ENCODE results near the gene ADAP2.
"Not testable (repeated sequence)": the region's sequence is repeated elsewhere in the genome, so short reads cannot be mapped to it uniquely, and the experiment has no call there.

Gene ADAP2

GRCh38 chr17:30970831-30971567 lies 49.3 kb downstream of the ADAP2 start, which contains the start of gene RNF135:
RNF135 (plus strand) TSS chr17:30971039; CDS start chr17:30971074, 35 bp downstream.
- DNase-seq (ENCODE audit: low read depth), result peak; percentile 17

DNA sequence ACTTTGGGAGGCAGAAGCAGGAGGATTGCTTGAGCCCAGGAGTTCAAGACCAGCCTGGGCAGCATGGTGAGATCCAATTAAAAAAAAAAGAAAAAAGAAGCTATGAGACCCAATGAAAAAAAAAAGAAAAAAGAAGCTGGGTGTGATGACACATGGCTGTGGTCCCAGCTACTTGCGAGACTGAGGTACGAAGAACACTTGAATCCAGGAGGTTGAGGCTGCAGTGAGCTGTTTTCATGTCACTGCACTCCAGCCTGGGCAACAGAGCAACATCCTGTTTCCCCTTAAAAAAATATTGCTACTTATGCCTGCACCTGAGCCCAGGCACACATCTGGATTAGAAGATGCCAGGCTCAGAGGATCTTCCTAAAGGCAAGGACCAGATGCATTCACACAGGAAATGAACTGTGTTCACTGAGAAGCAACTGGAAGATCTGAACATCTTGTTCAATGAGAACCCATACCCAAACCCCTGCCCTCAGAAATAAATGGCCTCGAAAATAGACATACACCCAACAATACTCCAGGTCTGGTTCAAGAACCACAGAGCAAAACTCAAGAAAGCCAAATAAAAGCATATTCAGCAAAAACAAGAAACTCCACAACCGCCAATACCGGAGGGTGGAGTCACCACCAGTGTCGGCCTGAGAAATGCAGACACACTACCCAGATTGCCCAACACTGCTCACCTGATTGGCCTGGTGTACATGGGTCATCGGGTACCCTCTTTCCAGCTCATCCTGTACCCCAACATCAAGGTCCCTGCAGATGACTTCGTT lies 53.5 kb downstream of the ADAP2 start:
- DNase-seq (ENCODE audit: low read depth), result no peak

GRCh38 chr17:30979919-30980318 lies 58.2 kb downstream of the ADAP2 start:
- not testable (repeated sequence) for DNase-seq (ENCODE audit: low read depth)

GRCh38 chr17:30981531-30982519 lies 60.1 kb downstream of the ADAP2 start:
- DNase-seq (ENCODE audit: low read depth), result no peak

DNA sequence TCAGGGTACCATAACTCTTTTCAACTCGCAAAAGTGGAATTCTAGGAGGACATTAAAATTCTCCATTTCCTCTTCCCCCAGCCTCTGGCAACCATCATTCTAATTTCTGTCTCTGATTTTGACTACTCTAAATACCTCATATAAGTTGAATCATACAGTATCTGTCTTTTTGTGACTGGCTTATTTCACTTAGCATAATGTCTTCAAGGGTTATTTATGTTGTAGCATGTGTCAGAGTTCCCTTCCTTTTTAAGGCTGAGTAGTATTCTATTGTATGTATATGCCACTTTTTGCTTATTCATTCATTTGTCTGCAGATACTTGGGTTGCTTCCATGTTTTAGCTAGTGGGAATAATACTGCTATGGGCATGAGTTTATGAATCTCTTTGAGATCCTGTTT lies 61.1 kb downstream of the ADAP2 start:
- no peak for DNase-seq (ENCODE audit: low read depth)

GRCh38 chr17:30990458-30990857 lies 68.7 kb downstream of the ADAP2 start:
- DNase-seq (ENCODE audit: low read depth), result no peak

DNA sequence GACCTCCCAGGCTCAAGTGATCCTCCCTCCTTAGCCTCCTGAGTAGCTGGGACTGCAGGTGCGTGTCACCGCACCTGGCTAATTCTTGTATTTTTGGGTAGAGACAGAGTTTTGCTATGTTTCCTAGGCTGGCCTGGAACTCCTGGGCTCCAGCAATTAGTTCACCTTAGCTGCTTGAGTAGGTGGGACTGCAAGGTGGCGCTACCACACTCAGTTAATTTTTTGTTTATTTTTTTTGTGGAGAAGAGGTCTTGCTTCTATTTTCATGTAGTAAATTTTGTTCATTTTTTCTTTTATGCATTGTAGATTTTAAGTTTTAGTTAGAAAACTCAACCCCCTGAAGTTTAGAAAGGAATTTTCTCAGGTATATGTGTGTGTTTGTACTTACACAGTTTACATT lies 70.8 kb downstream of the ADAP2 start:
- no peak for DNase-seq (ENCODE audit: low read depth)

GRCh38 chr17:30995347-30995746 lies 73.6 kb downstream of the ADAP2 start:
- DNase-seq (ENCODE audit: low read depth), result no peak

DNA sequence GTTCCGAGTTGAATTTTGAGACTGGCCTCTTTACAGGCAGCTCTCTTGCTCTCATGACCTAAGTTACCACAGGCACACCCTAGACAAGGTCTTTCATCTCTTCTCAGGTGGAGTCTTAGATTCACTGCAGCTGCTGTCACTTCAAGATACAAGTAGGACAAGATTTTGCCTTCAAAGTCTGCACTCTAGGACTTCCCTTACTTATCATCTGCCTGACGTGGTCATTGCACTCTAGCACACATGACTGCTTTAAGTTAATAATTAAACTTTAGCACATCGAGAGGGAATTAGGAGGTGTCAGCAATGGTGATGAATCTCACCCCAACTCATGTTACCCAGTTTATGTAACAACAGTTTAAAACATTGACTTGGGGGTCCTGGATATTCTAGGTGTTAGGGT lies 74.7 kb downstream of the ADAP2 start:
- no peak for DNase-seq (ENCODE audit: low read depth)

DNA sequence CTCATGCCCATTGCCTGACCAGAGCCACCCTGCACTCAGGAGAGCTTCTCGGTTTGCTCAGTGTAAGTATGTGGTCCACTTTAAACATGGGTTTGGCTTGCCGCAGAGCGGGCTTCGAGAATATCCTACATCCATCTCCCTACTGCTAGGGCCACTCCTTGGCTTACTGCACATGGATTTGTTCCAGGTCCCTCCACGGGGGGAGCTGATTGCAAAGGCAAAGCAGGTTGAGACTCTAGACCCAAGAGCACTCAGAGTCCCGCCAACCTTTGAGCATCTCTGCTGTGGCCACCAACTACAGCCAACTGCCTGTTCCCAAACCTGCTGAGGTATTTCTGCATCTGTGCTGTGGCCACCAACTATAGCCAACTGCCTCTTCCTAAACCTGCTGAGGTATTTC lies 75.5 kb downstream of the ADAP2 start:
- no peak for DNase-seq (ENCODE audit: low read depth)

GRCh38 chr17:30997842-30998241 lies 76.1 kb downstream of the ADAP2 start:
- DNase-seq (ENCODE audit: low read depth), result no peak

DNA sequence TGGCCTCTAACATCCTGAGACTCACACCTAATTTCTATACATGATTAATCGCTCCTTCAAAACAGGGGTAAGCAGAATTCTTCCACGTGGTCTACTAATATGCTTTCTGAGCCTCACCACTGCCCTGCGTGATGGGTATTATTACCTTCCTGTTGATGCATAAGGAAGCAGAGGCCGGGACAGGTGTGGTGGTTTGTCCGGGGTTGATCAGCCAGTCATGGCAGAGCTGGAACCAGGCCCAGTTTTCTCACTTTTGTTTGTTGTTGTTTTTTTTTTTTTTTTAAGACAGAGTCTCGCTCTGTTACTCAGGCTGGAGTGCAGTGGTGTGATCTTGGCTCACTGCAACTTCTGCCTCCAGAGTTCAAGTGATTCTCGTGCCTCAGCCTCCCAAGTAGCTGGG lies 80.3 kb downstream of the ADAP2 start:
- no peak for DNase-seq (ENCODE audit: low read depth)

- no peak for DNase-seq (ENCODE audit: low read depth)
Observed at GRCh38 chr17:31003225-31003866, 81.6 kb downstream of the ADAP2 start.

DNA sequence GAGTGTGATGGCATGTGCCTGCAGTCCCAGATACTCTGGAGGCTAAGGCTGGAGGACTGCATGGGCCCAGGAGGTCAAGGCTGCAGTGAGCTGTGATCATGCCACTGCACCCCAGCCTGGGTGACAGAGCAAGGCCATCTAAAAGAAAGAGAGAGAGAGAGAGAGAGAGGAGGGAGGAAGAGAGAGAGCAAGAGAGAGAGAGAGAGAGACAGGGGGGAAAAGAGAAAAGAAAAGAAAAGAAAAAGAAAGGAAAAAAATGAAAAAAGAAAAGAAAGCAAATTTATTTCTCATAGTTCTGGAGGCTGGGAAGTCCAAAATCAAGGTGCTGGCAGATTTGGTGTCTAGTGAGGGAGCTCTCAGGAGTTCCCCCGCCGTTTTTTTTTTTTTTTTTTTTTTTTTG lies 82.4 kb downstream of the ADAP2 start:
- no peak for DNase-seq (ENCODE audit: low read depth)

GRCh38 chr17:31007695-31008373 lies 86.1 kb downstream of the ADAP2 start:
- DNase-seq (ENCODE audit: low read depth), result no peak

- peak; percentile 17 for DNase-seq (ENCODE audit: low read depth)
Observed at GRCh38 chr17:31008374-31009041, 86.8 kb downstream of the ADAP2 start.

Data from stimulated activated CD8-positive, alpha-beta memory T cell treated with anti-CD3 and anti-CD28 coated beads, Interleukin-15, amount 100 ng/mL, for 1 hour (primary cell).